IPS-20b (cell line): Measurements from ENCODE around the gene PIP5K1B.

ENCODE experiments used
- H3K27ac ChIP-seq: one replicate; pipeline ENCODE4 v1.5.1; 2013; ENCODE audit warnings: low read length
- H3K27me3 ChIP-seq: 2 replicates; pipeline ENCODE4 v1.6.1; 2013; ENCODE audit warnings: mild to moderate bottlenecking, low read length, inconsistent platforms; ENCODE audit not compliant: insufficient read depth
- H3K36me3 ChIP-seq: 2 replicates; pipeline ENCODE4 v1.6.1; 2013; ENCODE audit warnings: low read depth, mild to moderate bottlenecking, inconsistent platforms, low read length, moderate library complexity; ENCODE audit not compliant: insufficient read depth
- H3K4me1 ChIP-seq: 2 replicates; pipeline ENCODE4 v1.6.1; 2013; ENCODE audit warnings: mild to moderate bottlenecking, control low read depth, inconsistent platforms, low read length, moderate library complexity; ENCODE audit not compliant: insufficient read depth
- H3K4me3 ChIP-seq: 2 replicates; pipeline ENCODE4 v1.5.1; 2013; ENCODE audit warnings: mild to moderate bottlenecking, low read length, inconsistent platforms
- H3K9ac ChIP-seq: 2 replicates; pipeline ENCODE4 v1.6.1; 2013; ENCODE audit warnings: low read depth, mild to moderate bottlenecking, inconsistent platforms, low read length, moderate library complexity
- H3K9me3 ChIP-seq: 2 replicates; pipeline ENCODE4 v1.6.1; 2013; ENCODE audit warnings: mild to moderate bottlenecking, low read depth, low read length, inconsistent platforms; ENCODE audit not compliant: insufficient read depth

The PIP5K1B gene

GRCh38 chr9:68907910-68908309, 202.9 kb downstream of the PIP5K1B start:
- Histone ChIP-seq H3K9ac (no peak overlapping the region), H3K4me1 (peaks cover 3% of the 10 kb centered on the region; the same call in 1 of the 2 replicates), H3K27me3 (no peaks in the 10 kb centered on the region), H3K36me3 (no peaks in the 10 kb centered on the region), H3K27ac (no peak overlapping the region), H3K4me3 (no peak overlapping the region), H3K9me3 (no peaks in the 10 kb centered on the region)

DNA sequence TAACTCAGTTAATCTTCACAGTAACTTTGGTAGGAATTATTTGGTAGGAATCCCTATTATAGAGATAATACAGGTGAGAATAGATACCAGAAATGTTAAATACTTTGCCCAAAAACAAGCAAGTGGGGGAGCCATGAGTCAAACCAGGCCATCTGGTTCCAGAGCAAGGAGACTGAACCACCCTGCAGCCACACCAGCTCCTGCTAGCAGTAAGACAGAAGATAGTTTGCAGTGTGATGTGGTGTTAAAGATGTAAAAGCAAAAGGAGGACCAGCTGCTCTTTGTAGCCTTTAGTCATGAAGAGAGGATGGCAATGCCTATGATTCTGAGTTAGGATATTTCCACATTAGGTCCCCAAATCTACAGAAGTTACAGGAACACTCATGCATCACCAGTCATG, 207.5 kb downstream of the PIP5K1B start:
- Histone ChIP-seq H3K36me3 (no peaks in the 10 kb centered on the region), H3K4me1 (0 out of 2 replicates have a peak, but pooled peaks cover 6% of the 10 kb centered on the region), H3K9ac (no peak overlapping the region), H3K4me3 (no peak overlapping the region), H3K27me3 (no peaks in the 10 kb centered on the region), H3K27ac (no peak overlapping the region), H3K9me3 (no peaks in the 10 kb centered on the region)

DNA sequence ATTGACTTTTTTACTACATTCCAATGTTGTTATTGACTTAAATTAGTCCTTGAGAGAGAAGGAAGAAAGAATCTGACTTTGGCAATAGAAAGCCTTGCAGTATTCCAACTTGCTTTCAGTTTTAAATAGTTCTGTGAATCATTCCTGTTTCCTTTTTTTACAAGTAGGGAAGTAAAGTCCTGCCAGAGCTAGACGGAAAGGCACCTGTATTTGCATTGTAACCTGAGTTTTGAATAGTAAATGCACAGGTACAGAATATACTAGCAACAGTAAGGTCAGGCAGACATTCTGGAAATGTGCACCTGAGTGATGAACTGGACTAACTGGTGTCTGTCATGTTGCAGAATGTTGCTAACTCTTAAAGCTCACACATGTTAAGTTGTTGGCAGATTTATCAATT, 208.0 kb downstream of the PIP5K1B start:
- Histone ChIP-seq H3K36me3 (no peaks in the 10 kb centered on the region), H3K27me3 (no peaks in the 10 kb centered on the region), H3K4me1 (0 out of 2 replicates have a peak, but pooled peaks cover 6% of the 10 kb centered on the region), H3K9me3 (no peaks in the 10 kb centered on the region), H3K4me3 (no peak overlapping the region), H3K9ac (no peak overlapping the region), H3K27ac (no peak overlapping the region)

- no peaks in the 10 kb centered on the region for H3K9me3 ChIP-seq
- H3K4me3 ChIP-seq = no peak overlapping the region
- no peak overlapping the region for H3K27ac ChIP-seq
- H3K9ac ChIP-seq = no peak overlapping the region
- H3K27me3 ChIP-seq = no peaks in the 10 kb centered on the region
- 0 out of 2 replicates have a peak, but pooled peaks cover 6% of the 10 kb centered on the region for H3K4me1 ChIP-seq
- H3K36me3 ChIP-seq = no peaks in the 10 kb centered on the region
Measured at GRCh38 chr9:68914751-68915150, 209.7 kb downstream of the PIP5K1B start.

GRCh38 chr9:68919661-68920060, 214.6 kb downstream of the PIP5K1B start:
- Histone ChIP-seq H3K9me3 (no peaks in the 10 kb centered on the region), H3K27ac (no peak overlapping the region), H3K4me3 (no peak overlapping the region), H3K9ac (no peak overlapping the region), H3K4me1 (no peaks in the 10 kb centered on the region), H3K36me3 (no peaks in the 10 kb centered on the region), H3K27me3 (no peaks in the 10 kb centered on the region)

GRCh38 chr9:68920921-68921320, 215.9 kb downstream of the PIP5K1B start:
- Histone ChIP-seq H3K9ac (no peak overlapping the region), H3K27ac (no peak overlapping the region), H3K36me3 (no peaks in the 10 kb centered on the region), H3K4me3 (no peak overlapping the region), H3K27me3 (no peaks in the 10 kb centered on the region), H3K9me3 (no peaks in the 10 kb centered on the region), H3K4me1 (no peaks in the 10 kb centered on the region)

GRCh38 chr9:68923480-68923879, 218.4 kb downstream of the PIP5K1B start:
- H3K27ac ChIP-seq = no peak overlapping the region
- no peaks in the 10 kb centered on the region for H3K27me3 ChIP-seq
- H3K4me3 ChIP-seq = no peak overlapping the region
- no peaks in the 10 kb centered on the region for H3K4me1 ChIP-seq
- no peaks in the 10 kb centered on the region for H3K36me3 ChIP-seq
- H3K9ac ChIP-seq = no peak overlapping the region
- H3K9me3 ChIP-seq = no peaks in the 10 kb centered on the region

DNA sequence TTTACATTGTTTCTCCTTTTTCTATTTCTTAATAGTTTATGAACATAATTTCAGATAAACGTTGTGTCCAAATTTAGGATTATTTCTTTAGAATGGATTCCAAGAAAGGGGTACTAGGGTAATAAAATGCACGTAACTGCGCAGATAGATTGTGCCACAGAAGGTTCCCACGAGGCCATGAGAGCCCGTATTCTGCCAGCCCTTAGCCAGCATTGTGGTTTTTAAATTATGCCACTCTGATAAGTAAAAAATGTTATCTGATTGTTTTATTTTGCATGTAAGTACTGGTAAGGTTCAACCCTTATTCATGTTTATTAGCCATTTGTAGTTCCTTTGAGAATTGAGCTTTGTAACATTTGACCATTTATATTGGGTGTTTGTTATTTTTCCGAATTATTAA, 220.1 kb downstream of the PIP5K1B start:
- no peak overlapping the region for H3K9ac ChIP-seq
- H3K4me1 ChIP-seq = no peaks in the 10 kb centered on the region

DNA sequence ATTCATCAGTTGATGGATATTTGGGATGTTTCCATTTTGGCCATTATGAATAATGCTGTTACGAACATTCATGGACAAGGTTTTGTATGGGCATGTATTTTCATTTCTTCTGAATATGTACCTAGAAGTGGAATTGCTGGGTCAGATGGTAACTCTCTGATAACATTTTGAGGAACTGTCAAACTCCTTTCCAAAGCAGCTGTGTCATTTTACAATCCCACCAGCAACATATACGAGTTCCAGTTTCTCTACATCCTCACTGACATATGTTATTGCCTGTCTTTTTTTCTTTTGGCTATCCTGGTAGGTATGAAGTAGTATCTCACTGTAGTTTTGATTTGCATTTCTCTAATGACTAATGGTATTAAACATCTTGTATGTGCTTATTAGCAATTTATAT, 222.1 kb downstream of the PIP5K1B start:
- H3K27me3 ChIP-seq = no peaks in the 10 kb centered on the region
- H3K9ac ChIP-seq = no peak overlapping the region
- H3K36me3 ChIP-seq = no peaks in the 10 kb centered on the region
- no peaks in the 10 kb centered on the region for H3K4me1 ChIP-seq
- no peak overlapping the region for H3K4me3 ChIP-seq
- no peaks in the 10 kb centered on the region for H3K9me3 ChIP-seq
- H3K27ac ChIP-seq = no peak overlapping the region

More for the DNA sequence above, 220.1 kb downstream of the PIP5K1B start:
- Histone ChIP-seq H3K27ac (no peak overlapping the region), H3K4me3 (no peak overlapping the region), H3K9me3 (no peaks in the 10 kb centered on the region), H3K36me3 (no peaks in the 10 kb centered on the region), H3K27me3 (no peaks in the 10 kb centered on the region)

DNA sequence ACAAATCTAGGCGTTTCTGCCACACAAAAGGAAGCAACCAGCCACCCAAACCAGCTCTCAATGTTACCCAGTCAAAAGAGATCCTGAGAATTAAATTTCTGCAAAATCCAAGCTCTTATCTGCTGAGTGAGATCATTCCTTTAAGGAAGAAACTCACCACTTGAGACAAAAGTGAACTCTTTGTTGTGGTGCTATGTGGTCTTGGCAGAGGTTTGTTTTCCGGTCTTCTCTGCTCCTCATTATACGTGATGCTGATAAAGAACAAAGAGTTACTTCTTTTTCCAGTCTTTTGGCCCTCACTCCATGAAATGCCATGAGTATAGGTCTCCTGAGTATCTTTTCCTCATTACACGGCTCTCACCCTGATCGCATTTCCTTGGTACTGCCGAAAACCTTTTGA, 226.8 kb downstream of the PIP5K1B start:
- no peaks in the 10 kb centered on the region for H3K36me3 ChIP-seq
- no peak overlapping the region for H3K27ac ChIP-seq
- H3K9ac ChIP-seq = no peak overlapping the region
- H3K9me3 ChIP-seq = no peaks in the 10 kb centered on the region
- no peaks in the 10 kb centered on the region; the same call in 1 of the 2 replicates for H3K4me1 ChIP-seq
- no peaks in the 10 kb centered on the region for H3K27me3 ChIP-seq
- H3K4me3 ChIP-seq = no peak overlapping the region

DNA sequence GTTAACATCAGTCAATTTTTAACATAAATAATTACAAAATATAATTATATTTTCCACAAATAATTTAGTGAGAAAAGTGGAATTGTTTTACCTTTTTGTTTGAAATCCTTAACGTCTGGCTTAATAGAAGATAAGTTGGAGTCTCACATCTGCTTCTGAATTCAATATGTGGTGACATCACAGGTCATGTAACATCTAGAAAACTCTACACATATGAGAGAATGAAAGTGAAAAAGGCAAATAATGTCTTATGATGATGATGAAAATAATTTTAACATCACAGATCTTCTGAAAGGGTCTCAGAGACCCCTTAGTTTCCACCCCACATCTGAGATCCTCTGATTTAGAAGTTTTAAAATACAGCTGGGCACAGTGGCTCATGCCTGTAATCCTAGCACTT, 227.4 kb downstream of the PIP5K1B start:
- Histone ChIP-seq H3K4me3 (no peak overlapping the region), H3K27ac (no peak overlapping the region), H3K9ac (no peak overlapping the region), H3K36me3 (no peaks in the 10 kb centered on the region), H3K4me1 (no peaks in the 10 kb centered on the region; the same call in 1 of the 2 replicates), H3K27me3 (no peaks in the 10 kb centered on the region), H3K9me3 (no peaks in the 10 kb centered on the region)

DNA sequence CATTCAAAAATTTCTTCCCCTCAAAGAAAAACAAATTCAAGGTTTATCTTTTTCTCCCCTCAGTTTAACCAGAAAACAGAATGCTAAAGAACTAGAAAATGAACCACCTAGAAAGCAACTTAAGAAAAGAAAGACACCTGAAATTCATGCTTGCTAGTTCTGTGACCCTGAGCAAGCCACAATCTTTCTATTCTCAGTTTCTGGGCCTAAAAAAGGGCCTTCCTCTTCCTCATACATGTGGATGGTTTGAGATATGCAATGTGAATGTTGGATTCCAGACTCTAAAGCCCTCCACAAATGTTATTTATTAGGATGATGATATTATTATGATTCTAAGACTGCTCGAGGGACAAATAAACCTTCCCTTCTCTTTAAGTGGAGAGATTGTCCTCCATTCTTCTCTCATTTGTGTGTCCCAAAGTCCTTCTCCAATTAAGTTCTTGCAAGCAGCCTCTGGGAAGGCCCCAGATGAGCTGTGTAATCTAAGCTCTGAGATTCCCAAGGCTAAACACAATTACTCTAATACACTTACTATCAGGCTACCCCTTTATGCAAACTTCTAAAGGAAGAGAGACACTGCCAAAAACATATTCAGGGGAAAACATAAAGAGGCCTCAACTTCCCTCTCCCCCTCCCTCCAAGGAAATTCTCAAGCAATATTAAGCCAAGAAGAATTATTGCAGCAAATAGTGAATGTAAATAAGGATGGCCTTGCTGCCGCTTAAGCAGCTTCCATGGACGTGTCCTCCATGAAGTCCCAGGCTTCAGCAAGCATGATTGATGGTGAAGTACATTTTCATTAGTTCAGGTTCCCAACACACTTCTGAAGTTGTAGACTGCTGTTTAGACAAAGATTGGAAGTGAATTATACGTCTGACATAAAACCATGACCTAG, 228.6 kb downstream of the PIP5K1B start:
- H3K4me1 ChIP-seq = no peaks in the 10 kb centered on the region; the same call in 1 of the 2 replicates
- no peak overlapping the region for H3K4me3 ChIP-seq

More for the DNA sequence above, 228.6 kb downstream of the PIP5K1B start:
- H3K27me3 ChIP-seq = no peaks in the 10 kb centered on the region
- no peaks in the 10 kb centered on the region for H3K36me3 ChIP-seq
- H3K9ac ChIP-seq = no peak overlapping the region
- H3K27ac ChIP-seq = no peak overlapping the region
- H3K9me3 ChIP-seq = no peaks in the 10 kb centered on the region
